ENCODE measurements around the gene PSORS1C1.
"Not testable (repeated sequence)": the region's sequence is repeated elsewhere in the genome, so short reads cannot be mapped to it uniquely, and the experiment has no call there.

PSORS1C1 gene

GRCh38 chr6:31161216-31162126 lies 46.9 kb downstream of the PSORS1C1 start:
- DNase-seq: no peak

DNA sequence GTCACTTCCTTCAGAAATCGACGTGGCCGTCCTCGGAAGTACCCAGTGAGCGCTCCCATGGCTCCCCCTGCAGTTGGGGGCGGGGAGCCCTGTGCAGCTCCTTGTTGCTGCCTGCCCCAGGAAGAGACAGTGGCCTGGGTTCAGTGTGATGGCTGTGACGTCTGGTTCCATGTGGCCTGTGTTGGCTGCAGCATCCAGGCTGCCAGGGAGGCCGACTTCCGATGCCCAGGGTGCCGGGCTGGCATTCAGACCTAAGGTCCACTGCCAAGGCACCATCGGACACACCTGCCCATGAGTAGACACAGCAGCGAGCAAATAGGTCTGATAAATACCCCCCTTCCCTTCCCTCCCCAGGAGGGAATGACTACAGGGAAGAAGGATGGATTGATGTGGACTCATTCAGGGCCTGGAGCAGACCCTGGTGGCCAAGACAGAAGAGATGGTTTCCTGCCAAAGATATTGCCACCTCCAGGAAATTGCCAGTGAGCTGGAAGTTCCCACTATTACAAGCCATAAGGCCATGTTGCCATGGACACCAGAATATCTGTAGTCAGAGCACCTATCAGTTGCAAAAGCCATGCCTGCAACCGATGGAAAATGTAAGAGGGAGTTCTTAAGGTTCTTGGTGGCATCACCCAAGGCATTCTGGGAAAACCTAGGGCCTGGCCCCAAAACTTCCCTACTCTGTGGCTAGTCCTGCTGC lies 48.0 kb downstream of the PSORS1C1 start:
- DNase-seq: no peak

DNA sequence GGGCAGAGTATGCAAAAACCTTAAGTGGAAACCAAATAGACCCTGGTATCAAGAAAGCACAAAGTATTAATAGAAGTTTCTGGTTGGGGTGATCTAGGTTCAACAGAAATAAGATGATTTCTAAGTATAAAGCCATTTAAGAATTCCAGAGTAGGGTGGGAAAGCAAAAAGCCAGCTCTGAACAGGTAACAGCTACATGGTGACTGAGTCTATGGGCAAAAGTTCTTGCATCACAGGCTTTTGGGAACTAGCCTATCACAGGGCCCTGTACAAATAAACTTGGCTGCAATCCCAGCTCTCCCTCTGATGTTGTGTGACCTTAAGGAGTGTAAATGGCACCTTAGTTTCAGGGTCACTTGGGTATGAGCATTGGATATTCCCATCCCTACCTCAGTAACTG lies 49.3 kb downstream of the PSORS1C1 start:
- no peak for DNase-seq

GRCh38 chr6:31164475-31165063 lies 50.0 kb downstream of the PSORS1C1 start:
- DNase-seq: not testable (repeated sequence)

- not testable (repeated sequence) for DNase-seq
Observed at GRCh38 chr6:31165064-31165832, 50.6 kb downstream of the PSORS1C1 start.

DNA sequence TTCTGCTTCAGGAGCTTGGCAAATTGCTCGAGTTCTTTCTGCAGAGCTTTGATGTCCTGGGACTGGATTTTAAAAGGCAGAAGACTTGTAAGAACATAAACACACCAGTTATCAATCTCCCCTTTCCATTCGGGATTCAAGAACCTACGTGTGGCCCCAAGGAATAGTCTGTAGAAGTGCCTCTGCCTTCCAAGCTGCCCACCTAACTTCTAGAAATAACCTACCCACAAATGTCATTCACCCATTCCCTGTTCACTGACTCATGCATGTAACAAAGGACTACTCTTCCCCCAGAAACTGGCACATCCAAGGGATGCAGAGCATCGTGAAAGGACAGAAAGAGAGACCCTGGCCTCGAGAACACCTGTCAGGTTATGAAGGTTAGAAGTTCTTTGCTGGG lies 51.4 kb downstream of the PSORS1C1 start:
- no peak for DNase-seq

DNA sequence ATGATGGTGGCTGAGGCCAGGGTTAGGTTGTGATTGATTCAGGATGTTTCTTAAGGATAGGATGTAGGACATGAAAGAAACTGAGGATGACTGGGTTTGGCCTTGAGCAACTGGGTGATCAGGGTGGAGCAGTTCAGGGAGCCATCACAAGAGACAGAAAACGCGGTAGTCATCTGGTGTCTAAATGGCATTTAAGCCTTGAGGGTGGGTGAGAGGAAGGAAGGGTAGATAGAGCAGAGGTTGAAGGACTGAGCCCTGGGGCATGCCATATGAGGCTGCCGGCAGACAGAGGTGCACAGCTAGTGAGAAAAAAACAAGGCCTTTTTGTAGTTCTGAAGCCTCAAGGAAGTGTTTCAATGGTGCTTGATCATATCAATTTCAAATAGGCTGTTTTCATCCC lies 54.0 kb downstream of the PSORS1C1 start:
- DNase-seq: no peak

DNA sequence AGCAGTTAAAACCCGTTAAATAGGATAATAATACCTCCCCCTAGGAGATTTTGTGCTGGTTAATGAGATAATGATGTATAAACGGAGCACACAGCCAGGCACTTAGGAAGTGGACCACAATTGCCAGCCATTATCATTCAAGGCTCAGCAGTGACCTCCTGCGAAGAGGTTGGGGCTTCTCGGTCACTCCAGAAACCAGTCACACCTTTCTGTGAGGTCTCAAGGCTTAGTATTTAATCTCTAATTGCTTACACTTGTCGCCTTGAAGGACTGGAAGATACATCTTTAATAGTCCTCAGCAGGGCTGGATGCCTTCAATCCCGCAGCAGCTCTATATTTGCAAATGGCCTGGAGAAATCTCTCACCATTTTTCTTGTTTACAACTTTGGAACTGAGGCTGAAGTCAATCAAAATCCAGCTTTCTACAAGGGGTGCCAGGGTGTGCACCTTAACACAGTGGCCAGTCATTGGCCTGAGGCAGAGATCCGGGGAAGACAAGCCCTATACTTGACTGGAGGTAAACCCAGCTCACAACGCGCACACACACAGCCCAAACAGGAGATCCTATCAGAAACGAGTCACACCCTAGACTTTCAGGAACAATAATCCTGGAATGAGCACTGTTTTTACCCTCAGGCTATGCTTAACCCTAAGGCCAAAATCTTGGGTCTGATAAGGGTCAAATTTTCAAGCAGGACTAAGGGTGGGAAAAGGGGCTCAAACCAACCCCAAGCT lies 54.7 kb downstream of the PSORS1C1 start:
- no peak for DNase-seq

GRCh38 chr6:31169858-31170599 lies 55.4 kb downstream of the PSORS1C1 start:
- not testable (repeated sequence) for DNase-seq

GRCh38 chr6:31170600-31170881 lies 55.9 kb downstream of the PSORS1C1 start, which contains the start of gene POU5F1:
TSS of gene POU5F1 (minus strand) at chr6:31170682. CDS start at chr6:31170620, 62 bp downstream.
- DNase-seq: no peak

DNA sequence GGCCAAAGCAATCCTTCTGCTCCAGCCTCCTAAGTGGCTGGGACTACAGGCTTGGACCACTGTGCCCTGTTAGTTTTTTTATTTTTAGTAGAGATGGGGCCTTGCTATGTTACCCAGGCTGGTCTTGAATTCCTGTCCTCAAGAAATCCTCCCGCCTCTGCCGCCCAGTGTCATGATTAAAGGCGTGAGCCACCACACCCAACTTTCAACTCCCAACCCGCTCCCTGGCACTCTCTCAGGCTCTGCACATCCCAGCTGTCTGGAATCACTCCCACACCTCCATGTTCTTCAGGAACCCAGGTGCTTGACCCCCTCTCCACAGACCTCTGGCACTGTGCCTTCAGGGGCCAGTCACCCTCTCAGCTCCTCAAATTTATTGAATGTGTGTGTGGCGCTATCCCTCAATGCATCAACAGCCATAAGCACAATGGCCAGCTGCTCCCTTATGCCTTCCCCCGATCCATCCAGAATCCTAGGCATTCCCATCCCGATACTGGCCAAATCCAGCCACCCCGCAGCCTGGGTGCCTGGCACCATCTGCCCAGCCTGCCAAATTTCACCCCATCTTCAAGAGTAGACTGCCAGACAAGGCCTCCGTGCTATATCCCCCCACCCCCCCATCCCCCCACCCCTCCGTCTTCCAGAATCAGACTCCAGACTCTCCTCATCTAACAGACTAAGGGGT lies 56.5 kb downstream of the PSORS1C1 start:
- DNase-seq: no peak

DNA sequence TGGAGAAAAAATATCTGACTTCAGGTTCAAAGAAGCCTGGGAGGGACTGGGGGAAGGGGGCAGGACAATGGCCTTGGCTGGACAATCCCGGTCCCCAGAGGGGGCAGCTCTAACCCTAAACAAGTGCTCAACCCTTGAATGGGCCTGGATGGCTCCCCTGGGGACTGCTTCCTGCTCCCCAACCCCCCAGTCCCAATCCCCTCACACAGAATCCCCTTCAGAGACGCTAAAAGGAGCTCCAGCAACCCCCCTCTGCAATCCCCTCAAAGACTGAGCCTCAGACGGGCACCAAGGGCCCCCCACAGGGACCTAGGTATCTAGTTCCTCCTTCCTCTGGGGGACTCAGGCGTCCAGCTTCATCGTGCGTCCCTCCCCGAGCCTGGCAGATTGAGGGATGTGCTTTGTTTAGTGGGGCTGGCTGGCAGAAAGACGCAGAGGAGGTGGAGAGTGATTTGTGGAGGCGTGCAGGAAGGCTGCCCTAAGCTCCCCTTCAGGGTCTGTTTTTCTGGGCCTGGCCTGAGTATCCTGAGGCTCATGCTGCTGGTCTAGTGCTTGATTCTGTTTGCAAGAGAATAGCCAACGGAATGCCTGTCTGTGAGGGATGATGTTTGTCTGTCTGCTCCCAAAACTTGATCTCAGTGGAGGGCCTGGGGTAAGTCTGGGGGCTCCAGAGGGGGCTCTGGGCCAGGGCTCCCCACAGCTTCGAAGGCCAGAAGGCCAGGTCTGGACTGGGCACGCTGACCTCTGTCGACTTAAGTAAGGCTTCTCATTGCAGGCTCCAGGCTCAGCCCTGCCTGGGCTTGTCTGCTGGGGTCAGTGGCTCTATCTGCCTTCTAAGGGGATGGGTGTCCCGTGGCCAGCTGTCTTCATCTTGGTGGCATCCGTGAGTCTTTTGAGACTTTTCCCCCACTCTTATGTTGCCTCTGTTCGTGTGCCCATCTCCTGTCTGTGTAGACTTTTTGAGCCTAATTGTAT lies 57.6 kb downstream of the PSORS1C1 start:
- no peak for DNase-seq

DNA sequence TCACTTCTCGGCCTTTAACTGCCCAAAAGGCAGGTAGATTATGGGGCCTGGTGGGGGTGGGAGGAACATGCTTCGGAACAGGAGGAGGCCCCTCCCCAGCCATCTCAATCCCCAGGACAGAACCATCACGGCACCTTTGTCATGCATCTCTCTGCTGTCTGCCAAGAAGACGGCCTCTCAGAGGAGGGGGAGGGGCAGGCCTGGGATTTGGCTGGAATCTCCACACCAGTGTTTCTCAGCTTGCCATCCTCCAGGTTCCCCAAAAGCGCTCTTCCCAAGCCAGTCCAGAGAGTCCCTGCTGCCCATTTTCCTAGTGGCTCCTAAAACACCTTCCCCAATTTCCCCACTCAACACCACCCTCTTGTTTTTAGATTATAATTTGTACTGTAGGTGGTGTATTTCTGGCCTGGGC lies 58.4 kb downstream of the PSORS1C1 start:
- no peak for DNase-seq

DNA sequence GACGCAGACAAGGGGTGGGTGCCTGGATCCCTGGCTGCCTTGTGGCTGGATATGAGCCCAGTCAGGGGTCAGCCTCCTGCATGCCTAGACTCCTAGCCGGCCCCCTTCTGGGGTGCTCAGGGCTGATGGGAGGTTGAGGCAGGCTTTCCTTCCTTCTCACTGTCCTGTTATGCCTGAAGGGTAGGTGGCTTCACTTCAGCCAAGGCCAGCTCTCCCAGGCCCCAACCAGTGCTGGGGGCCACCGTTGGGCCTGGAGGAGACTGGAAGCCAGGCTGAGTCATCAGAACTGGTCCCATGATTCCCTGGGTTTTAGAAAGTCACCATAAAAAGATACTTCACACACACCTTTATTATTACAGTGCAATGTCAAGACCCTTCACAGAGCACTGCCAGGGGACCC lies 58.8 kb downstream of the PSORS1C1 start:
- DNase-seq: no peak

DNA sequence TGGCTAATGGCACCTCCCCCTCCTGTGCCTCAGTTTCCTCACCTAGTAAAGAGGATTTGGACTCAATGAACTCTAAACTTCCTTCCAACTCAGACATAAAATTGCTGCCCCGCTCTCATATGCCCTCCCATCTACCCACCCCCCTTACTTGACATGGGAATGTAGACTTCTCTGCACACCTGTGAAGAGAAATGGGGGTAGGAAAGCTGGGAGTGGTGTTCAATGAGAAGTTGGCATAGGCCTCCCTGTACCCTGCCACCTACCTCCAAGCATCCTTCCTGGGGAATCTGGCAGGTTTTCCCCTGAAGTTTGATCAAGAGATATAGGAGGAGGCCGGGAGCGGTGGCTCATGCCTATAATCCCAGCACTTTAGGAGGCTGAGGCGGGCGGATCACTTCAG lies 59.8 kb downstream of the PSORS1C1 start:
- DNase-seq: no peak

- no peak for DNase-seq
Observed at GRCh38 chr6:31175971-31176370, 61.4 kb downstream of the PSORS1C1 start.

DNA sequence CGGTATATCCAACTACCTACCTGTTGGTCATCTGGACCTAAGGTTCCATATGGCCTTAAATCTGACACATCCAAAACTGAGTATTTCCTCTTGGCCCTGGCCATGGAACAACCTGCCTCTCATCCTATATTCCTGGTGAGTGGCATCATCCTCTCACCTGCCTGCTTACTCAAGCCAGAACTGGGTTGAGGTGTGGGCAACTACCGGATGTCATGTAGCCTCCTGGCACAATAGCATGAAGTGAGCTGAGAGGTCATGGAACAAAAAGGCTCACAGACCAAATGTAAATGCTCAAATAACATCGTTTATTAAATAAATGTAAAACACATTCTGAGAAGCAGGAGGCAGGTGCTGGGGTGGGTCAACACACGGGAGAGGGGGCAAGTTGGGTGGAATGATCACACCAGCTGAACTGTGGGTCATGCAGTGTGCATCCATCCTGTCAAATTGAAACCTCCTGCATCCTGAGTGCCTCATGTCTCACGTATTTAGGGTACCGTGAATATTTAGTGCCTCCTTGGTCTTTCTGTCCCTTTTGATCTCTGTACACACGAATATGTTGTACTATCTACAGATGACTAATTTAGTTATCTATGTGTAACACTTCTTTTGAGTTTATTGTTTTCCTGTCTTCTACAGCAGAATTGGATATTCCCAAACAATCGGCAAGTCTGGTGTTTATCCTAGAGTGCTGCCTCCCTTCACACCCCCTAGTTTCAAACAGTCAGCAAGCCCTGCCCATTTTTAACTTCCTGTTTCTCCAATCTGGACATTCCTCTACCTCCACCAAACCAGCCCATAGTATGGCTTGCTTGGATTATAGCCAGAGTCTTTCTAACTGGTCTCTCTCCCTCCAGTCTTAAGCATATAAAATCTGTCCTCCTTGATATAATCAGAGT lies 63.8 kb downstream of the PSORS1C1 start:
- DNase-seq: no peak

GRCh38 chr6:31179042-31179386 lies 64.4 kb downstream of the PSORS1C1 start:
- DNase-seq: no peak

DNA sequence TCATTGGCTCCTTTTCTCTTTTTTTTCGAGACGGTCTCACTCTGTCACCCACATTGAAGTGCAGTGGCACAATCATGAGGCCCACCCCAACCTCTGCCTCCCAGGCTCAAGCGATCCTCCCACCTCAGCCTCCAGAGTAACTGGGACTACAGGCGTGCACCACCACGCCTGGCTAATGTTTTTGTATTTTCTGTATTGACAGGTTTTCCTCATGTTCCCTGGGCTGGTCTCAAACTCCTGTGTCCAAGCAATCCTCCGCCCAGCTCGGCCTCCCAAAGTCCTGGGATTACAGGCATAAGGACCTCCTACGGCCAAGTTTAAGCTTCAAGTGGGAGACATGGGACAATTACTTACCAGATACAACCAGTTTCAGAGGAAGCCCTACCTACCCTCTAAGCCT lies 65.3 kb downstream of the PSORS1C1 start:
- no peak for DNase-seq
